Neutrophil (primary cell): Measurements from ENCODE around the gene COX8C.

ENCODE experiments used
- H3K27ac ChIP-seq: fragments of 200-600 bp; sonication (generic); 2 replicates; pipeline ENCODE4 v1.5.1; 2016; ENCODE audit warnings: mild to moderate bottlenecking, moderate library complexity
- H3K27me3 ChIP-seq: fragments of 200-600 bp; sonication (generic); 2 replicates; pipeline ENCODE4 v1.6.0; 2016; ENCODE audit warnings: mild to moderate bottlenecking
- H3K36me3 ChIP-seq: fragments of 200-600 bp; sonication (generic); 2 replicates; pipeline ENCODE4 v1.5.1; 2017
- H3K4me1 ChIP-seq, 2 experiments: fragments of 200-600 bp in 1 of 2; sonication (generic) in 1 of 2; 1 replicate in 1 of 2; 2 replicates in 1 of 2; pipeline versions ENCODE4 v1.5.1 to v1.6.1; 2013 to 2016; ENCODE audit warnings: low read depth in 1 of 2, low read length in 1 of 2, mild to moderate bottlenecking in 1 of 2, moderate library complexity in 1 of 2; ENCODE audit not compliant: control insufficient read depth in 1 of 2, insufficient read depth in 1 of 2
- H3K4me3 ChIP-seq, 2 experiments: fragments of 200-600 bp in 1 of 2; sonication (generic) in 1 of 2; 1 replicate in 1 of 2; 2 replicates in 1 of 2; pipeline ENCODE4 v1.5.1; 2013 to 2016; ENCODE audit warnings: low read depth in 1 of 2, low read length in 1 of 2, mild to moderate bottlenecking in 1 of 2, moderate library complexity in 1 of 2
- H3K9me3 ChIP-seq: fragments of 200-600 bp; sonication (generic); 2 replicates; pipeline ENCODE4 v1.5.1; 2016
- TF ChIP-seq, protein P1 (sequence below): fragments of 200-600 bp; sonication (generic); IDR thresholded peaks from 2 replicates; pipeline ENCODE4 v1.5.1; 2016; ENCODE audit warnings: antibody characterized with exemption

COX8C gene

DNA sequence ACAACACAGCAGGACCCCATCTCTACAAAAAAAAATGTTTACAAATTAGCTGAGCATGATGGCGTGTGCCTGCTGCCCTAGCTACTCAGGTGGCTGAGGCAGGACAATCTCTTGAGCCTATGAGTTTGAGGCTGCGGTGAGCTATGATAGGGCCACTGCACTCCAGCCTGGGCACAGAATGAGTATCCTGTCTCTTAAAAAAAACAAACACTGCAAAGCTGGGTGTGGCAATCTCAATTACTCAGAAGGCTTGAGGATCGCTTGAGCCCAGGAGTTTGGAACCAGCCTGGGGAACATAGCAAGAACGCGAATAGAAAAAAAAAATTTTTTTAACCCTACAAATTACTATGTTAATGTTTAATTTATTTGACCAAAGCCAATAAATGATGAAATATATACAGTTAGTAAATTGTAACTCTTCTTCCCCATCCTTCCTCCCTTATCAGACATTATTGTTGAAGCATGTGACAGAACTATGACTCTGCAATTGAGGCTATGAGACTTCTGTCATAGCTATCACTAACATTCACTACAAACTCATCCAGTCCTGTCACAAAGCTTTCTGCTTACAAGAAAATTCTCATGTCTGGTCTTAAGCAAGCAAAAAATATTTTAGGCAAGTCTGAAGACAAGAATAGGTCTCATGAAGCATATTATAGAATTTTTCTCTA lies 23.9 kb upstream of the COX8C start:
- H3K27me3 ChIP-seq = no peaks in the 10 kb centered on the region
- H3K4me3 ChIP-seq = no peak overlapping the region
- no peaks in the 10 kb centered on the region for H3K36me3 ChIP-seq
- no peaks in the 10 kb centered on the region for H3K9me3 ChIP-seq
- TF ChIP-seq, protein P1, sequence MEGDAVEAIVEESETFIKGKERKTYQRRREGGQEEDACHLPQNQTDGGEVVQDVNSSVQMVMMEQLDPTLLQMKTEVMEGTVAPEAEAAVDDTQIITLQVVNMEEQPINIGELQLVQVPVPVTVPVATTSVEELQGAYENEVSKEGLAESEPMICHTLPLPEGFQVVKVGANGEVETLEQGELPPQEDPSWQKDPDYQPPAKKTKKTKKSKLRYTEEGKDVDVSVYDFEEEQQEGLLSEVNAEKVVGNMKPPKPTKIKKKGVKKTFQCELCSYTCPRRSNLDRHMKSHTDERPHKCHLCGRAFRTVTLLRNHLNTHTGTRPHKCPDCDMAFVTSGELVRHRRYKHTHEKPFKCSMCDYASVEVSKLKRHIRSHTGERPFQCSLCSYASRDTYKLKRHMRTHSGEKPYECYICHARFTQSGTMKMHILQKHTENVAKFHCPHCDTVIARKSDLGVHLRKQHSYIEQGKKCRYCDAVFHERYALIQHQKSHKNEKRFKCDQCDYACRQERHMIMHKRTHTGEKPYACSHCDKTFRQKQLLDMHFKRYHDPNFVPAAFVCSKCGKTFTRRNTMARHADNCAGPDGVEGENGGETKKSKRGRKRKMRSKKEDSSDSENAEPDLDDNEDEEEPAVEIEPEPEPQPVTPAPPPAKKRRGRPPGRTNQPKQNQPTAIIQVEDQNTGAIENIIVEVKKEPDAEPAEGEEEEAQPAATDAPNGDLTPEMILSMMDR = no peak
- H3K4me1 ChIP-seq = peaks cover 21 to 26% of the 10 kb centered on the region in 2 experiments
- no peak overlapping the region for H3K27ac ChIP-seq

DNA sequence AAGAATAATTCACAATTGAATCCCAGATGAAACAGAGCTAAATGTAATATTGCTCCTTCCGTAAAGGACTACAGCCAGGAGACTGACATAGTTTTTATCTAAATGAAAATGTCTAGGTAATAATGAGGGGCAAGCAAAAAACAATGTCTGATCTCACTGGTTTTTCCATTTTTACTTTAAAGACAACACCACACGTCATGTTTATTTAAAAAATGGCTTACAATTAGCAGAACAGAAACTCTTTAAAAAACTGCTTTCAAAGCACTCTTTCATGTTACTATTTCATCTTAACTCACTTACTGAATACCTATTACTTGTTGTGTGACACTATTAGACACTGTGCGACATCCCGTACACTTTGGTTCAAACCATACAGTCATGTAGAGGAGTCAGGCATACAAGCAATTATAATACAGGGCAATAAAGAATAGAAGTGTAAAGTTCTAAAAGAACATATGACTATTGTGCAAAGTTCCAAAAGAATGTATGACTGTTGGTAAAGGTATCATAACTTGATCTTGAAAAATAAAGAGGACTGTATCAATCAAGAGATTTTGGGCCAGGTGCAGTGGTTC lies 23.3 kb upstream of the COX8C start:
- Histone ChIP-seq H3K9me3 (no peaks in the 10 kb centered on the region), H3K4me3 (no peak overlapping the region), H3K36me3 (no peaks in the 10 kb centered on the region), H3K4me1 (peaks cover 15 to 20% of the 10 kb centered on the region in 2 experiments), H3K27me3 (no peaks in the 10 kb centered on the region), H3K27ac (no peak overlapping the region)
- TF ChIP-seq, protein P1 = no peak

DNA sequence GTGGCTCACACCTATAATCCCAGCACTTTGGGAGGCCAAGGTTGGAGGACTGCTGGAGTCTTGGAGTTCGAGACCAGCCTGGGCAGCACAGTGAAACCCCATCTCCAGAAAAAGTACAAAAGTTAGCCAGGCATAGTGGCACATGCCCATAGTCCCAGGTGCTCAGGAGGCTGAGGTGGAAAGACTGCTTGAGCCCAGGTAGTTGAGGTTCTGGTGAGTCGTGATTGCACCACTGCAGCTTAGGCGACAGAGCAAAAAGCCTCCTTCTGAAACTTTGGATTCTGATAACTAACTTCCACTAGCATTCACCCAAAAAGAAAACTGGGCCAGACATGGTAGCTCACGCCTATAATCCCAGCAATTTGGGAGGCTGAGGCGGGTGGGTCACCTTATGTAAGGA lies 20.8 kb upstream of the COX8C start:
- no peak overlapping the region for H3K27ac ChIP-seq
- peaks cover 17 to 19% of the 10 kb centered on the region in 2 experiments for H3K4me1 ChIP-seq
- TF ChIP-seq, protein P1 = no peak
- H3K4me3 ChIP-seq = no peak overlapping the region
- H3K9me3 ChIP-seq = no peaks in the 10 kb centered on the region
- no peaks in the 10 kb centered on the region for H3K36me3 ChIP-seq
- H3K27me3 ChIP-seq = no peaks in the 10 kb centered on the region

DNA sequence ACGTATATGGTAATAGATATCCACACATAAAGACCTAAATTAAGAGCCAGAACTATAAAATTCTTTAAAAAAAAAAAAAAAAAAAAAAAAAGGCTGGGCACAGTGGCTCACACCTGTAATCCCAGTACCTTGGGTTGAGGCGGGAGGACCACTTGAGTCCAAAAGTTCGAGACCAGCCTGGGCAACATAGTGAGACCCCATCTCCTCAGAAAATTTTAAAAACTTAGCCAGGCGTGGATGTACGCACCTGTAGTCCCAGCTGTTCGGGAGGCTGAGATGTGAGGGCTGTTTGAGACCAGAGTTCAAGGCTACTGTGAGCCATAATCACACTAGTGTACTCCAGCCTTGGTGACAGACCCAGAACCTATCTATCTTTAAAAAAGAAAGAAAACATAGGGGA lies 18.4 kb upstream of the COX8C start:
- H3K9me3 ChIP-seq = no peaks in the 10 kb centered on the region
- no peak overlapping the region for H3K4me3 ChIP-seq
- no peak overlapping the region for H3K27ac ChIP-seq
- H3K36me3 ChIP-seq = no peaks in the 10 kb centered on the region
- TF ChIP-seq, protein P1 = no peak
- no peaks in the 10 kb centered on the region for H3K27me3 ChIP-seq
- H3K4me1 ChIP-seq = peaks cover 25 to 34% of the 10 kb centered on the region in 2 experiments

GRCh38 chr14:93329965-93330608 lies 16.9 kb upstream of the COX8C start:
- no peaks in the 10 kb centered on the region for H3K9me3 ChIP-seq
- H3K27me3 ChIP-seq = no peaks in the 10 kb centered on the region
- no peak overlapping the region for H3K4me3 ChIP-seq
- H3K4me1 ChIP-seq = peaks cover 27 to 36% of the 10 kb centered on the region in 2 experiments
- H3K36me3 ChIP-seq = no peaks in the 10 kb centered on the region
- H3K27ac ChIP-seq = no peak overlapping the region
- TF ChIP-seq, protein P1 = no peak
